MCF 10A (cell line): ENCODE measurements around the gene SPINK7. TPM values are rescaled to one million over a fixed set of nuclear protein-coding genes. Genes with fewer than 3 reads are reported as not detected.

ENCODE experiments used
- BruUV-seq: library from RNA; stranded (reverse); fragments of 400-500 nt; replicated peaks from 2 replicates; lab custom pipeline; 2021; lab: Mats Ljungman, UMichigan
- CTCF ChIA-PET: fragments of 300-600 bp; sonication (Branson Sonifier 250); formaldehyde crosslinking; extraction: SDS; loops from one replicate; lab custom pipeline; 2021; ENCODE audit warnings: antibody characterized with exemption, inconsistent platforms; lab: Yijun Ruan, JAX
- POLR2A ChIA-PET: fragments of 300-600, 350-650 bp; sonication (Branson Sonifier 250); formaldehyde crosslinking; extraction: SDS; loops from one replicate; lab custom pipeline; 2020; ENCODE audit warnings: antibody characterized with exemption, inconsistent platforms; lab: Yijun Ruan, JAX
- DNase-seq: peaks from one replicate; pipeline ENCODE4 v3.0.0-alpha.2; 2018; ENCODE audit not compliant: unreplicated experiment
- H3K27ac Mint-ChIP-seq: one replicate; pipeline ENCODE4 v1.8.0; 2022; ENCODE audit warnings: mild to moderate bottlenecking, low read depth, mixed read lengths; ENCODE audit not compliant: unreplicated experiment
- H3K27me3 Mint-ChIP-seq: one replicate; pipeline ENCODE4 v1.8.0; 2022; ENCODE audit warnings: mixed read lengths; ENCODE audit not compliant: insufficient read depth, unreplicated experiment
- H3K36me3 Mint-ChIP-seq: one replicate; pipeline ENCODE4 v1.8.0; 2022; ENCODE audit warnings: mild to moderate bottlenecking, moderate library complexity, mixed read lengths; ENCODE audit not compliant: insufficient read depth, unreplicated experiment
- H3K4me1 Mint-ChIP-seq: one replicate; pipeline ENCODE4 v1.8.0; 2022; ENCODE audit warnings: mixed read lengths; ENCODE audit not compliant: insufficient read depth, unreplicated experiment
- H3K4me3 Mint-ChIP-seq: one replicate; pipeline ENCODE4 v1.8.0; 2022; ENCODE audit warnings: mild to moderate bottlenecking, moderate library complexity, mixed read lengths; ENCODE audit not compliant: unreplicated experiment
- H3K9me3 Mint-ChIP-seq: one replicate; pipeline ENCODE4 v1.8.0; 2022; ENCODE audit warnings: mixed read lengths; ENCODE audit not compliant: unreplicated experiment
- CTCF ChIP-seq: fragments of 200-600 bp; IDR thresholded peaks from one replicate; pipeline ENCODE4 v1.8.0; 2022; ENCODE audit warnings: antibody characterized with exemption, mild to moderate bottlenecking; ENCODE audit not compliant: unreplicated experiment
- intact Hi-C: fragments of 100-400 bp; cut with micrococcal nuclease; formaldehyde crosslinking; loops from 2 replicates; pipeline ENCODE4 v1.14.1; 2022
- total RNA-seq: library from RNA; stranded (reverse); gene quantifications from 2 replicates; pipeline ENCODE4 v1.2.3, GENCODE V29; 2022

The SPINK7 gene
- total RNA-seq, 1 experiment from 2014 or later = not detected

- BruUV-seq = no TSS peak
- H3K9me3 Mint-ChIP-seq = no peaks in the 10 kb centered on the region
- no peak overlapping the region for H3K4me3 Mint-ChIP-seq
- CTCF ChIA-PET = interaction anchor here (0.6 to 4.9 kb wide), 37 partner anchors 8 to 442 kb away, joined by 3 to 136 read pairs (median 5); partner anchors contain the start of genes FBXO38 and SPINK13
- intact Hi-C loops = loop anchor here (1.0 to 2.0 kb wide), 4 partner anchors 62 to 441 kb away; no protein-coding TSS in a partner anchor
- H3K27me3 Mint-ChIP-seq = no peaks in the 10 kb centered on the region
- peak; percentile 51 for DNase-seq
- peak; percentile 71 for TF ChIP-seq CTCF
- POLR2A ChIA-PET = interaction anchor here (0.5 to 1.2 kb wide), 2 partner anchors 93 to 564 kb away, joined by 3 read pairs; partner anchors contain the start of gene FBXO38
- H3K27ac Mint-ChIP-seq = no peak overlapping the region
- H3K4me1 Mint-ChIP-seq = no peaks in the 10 kb centered on the region
- no peaks in the 10 kb centered on the region for H3K36me3 Mint-ChIP-seq
Measured at GRCh38 chr5:148290271-148291195, 21.7 kb upstream of the SPINK7 start.

GRCh38 chr5:148297731-148298130 is 14.5 kb upstream of the SPINK7 start:
- ChIA-PET CTCF (interaction anchor here (0.6 to 3.2 kb wide), 6 partner anchors 15 to 1298 kb away, joined by 3 to 24 read pairs (median 4); no protein-coding TSS in a partner anchor), POLR2A (interaction anchor here (1.3 kb wide), 1 partner anchor 9 kb away, joined by 4 read pairs; no protein-coding TSS in a partner anchor)
- Mint-ChIP-seq H3K27me3 (no peaks in the 10 kb centered on the region), H3K9me3 (no peaks in the 10 kb centered on the region), H3K36me3 (no peaks in the 10 kb centered on the region), H3K4me1 (no peaks in the 10 kb centered on the region), H3K4me3 (no peak overlapping the region), H3K27ac (no peak overlapping the region)
- peak; percentile 14 for DNase-seq
- no TSS peak for BruUV-seq
- intact Hi-C loops = no loop called here
- no peak for TF ChIP-seq CTCF

- intact Hi-C loops = loop anchor here (1.0 kb wide), 1 partner anchor 127 kb away; no protein-coding TSS in a partner anchor
- DNase-seq = peak; percentile 7
- H3K4me3 Mint-ChIP-seq = no peak overlapping the region
- H3K9me3 Mint-ChIP-seq = peaks cover 16% of the 10 kb centered on the region
- no peaks in the 10 kb centered on the region for H3K4me1 Mint-ChIP-seq
- no peak overlapping the region for H3K27ac Mint-ChIP-seq
- ChIA-PET POLR2A (interaction anchor here (1.1 to 1.3 kb wide), 2 partner anchors 8 to 68 kb away, joined by 4 to 8 read pairs; no protein-coding TSS in a partner anchor), CTCF (interaction anchor here (0.6 to 3.4 kb wide), 6 partner anchors 15 to 1686 kb away, joined by 3 to 13 read pairs (median 4); no protein-coding TSS in a partner anchor)
- H3K36me3 Mint-ChIP-seq = no peaks in the 10 kb centered on the region
- no TSS peak for BruUV-seq
- no peak for TF ChIP-seq CTCF
- H3K27me3 Mint-ChIP-seq = no peaks in the 10 kb centered on the region
Measured at GRCh38 chr5:148306446-148306845, 5.8 kb upstream of the SPINK7 start.

- H3K36me3 Mint-ChIP-seq = no peaks in the 10 kb centered on the region
- H3K9me3 Mint-ChIP-seq = peaks cover 16% of the 10 kb centered on the region
- no peak for DNase-seq
- ChIA-PET CTCF (interaction anchor here (0.7 kb wide), 1 partner anchor 66 kb away, joined by 3 read pairs; no protein-coding TSS in a partner anchor), POLR2A (interaction anchor here (1.2 kb wide), 1 partner anchor 33 kb away, joined by 3 read pairs; no protein-coding TSS in a partner anchor)
- intact Hi-C loops = no loop called here
- no peak for TF ChIP-seq CTCF
- H3K4me1 Mint-ChIP-seq = no peaks in the 10 kb centered on the region
- H3K4me3 Mint-ChIP-seq = no peak overlapping the region
- no peak overlapping the region for H3K27ac Mint-ChIP-seq
- H3K27me3 Mint-ChIP-seq = no peaks in the 10 kb centered on the region
- no TSS peak for BruUV-seq
Measured at GRCh38 chr5:148309019-148309418, 3.2 kb upstream of the SPINK7 start.
